Stomach (tissue), 9 donors: ENCODE measurements around the gene ATP2B2. TPM values are rescaled to one million over a fixed set of nuclear protein-coding genes. Genes with fewer than 3 reads are reported as not detected.

Experiments used
- DNase-seq, 2 donors: peaks; one replicate each; pipeline versions ENCODE4 v3.0.0 to v3.0.0-alpha.2; 2013 to 2019
- H3K27ac ChIP-seq, 5 donors: fragments of 200-600 bp in 4 of 5; sonication (generic) in 4 of 5; one replicate each; pipeline ENCODE4 v1.5.1; 2013 to 2019; ENCODE audit warnings: mild to moderate bottlenecking in 1 of 5, moderate library complexity in 1 of 5
- H3K27me3 ChIP-seq, 3 donors: fragments of 200-600 bp; sonication (generic); one replicate each; pipeline ENCODE4 v1.5.1; 2017 to 2019; ENCODE audit warnings: mixed run types in 1 of 3
- H3K36me3 ChIP-seq, 4 donors: fragments of 200-600 bp; sonication (generic); 1 replicate in 3 of 4; 2 replicates in 1 of 4; pipeline ENCODE4 v1.5.1; 2016 to 2019
- H3K4me1 ChIP-seq, 4 donors: fragments of 200-600 bp; sonication (generic); one replicate each; pipeline ENCODE4 v1.5.1; 2016 to 2019
- H3K4me3 ChIP-seq, 4 donors: fragments of 200-600 bp; sonication (generic) in 3 of 4; one replicate each; pipeline ENCODE4 v1.5.1; 2016 to 2019; ENCODE audit warnings: mild to moderate bottlenecking in 1 of 4
- H3K9me3 ChIP-seq, 4 donors: fragments of 200-600 bp; sonication (generic); one replicate each; pipeline ENCODE4 v1.5.1; 2016 to 2019
- CTCF ChIP-seq, 7 experiments: fragments of 450-650 bp in 4 of 7; fragments of 200-600 bp in 3 of 7; sonication (generic) in 3 of 7; IDR thresholded peaks; one replicate each; pipeline ENCODE4 v1.5.1; 2016 to 2019; ENCODE audit warnings: antibody characterized with exemption in 7 of 7, control low read depth in 2 of 7, mild to moderate bottlenecking in 1 of 7
- EP300 ChIP-seq: sonication (generic); formaldehyde crosslinking; IDR thresholded peaks from one replicate; pipeline ENCODE4 v1.6.1; 2017; ENCODE audit warnings: antibody characterized with exemption
- POLR2A ChIP-seq, 4 donors: fragments of 450-650 bp; IDR thresholded peaks; one replicate each; pipeline ENCODE4 v1.6.1; 2016; ENCODE audit warnings: antibody characterized with exemption in 4 of 4, control low read depth in 2 of 4, mild to moderate bottlenecking in 1 of 4, moderate library complexity in 1 of 4
- POLR2AphosphoS5 ChIP-seq, 3 donors: sonication (generic); formaldehyde crosslinking; IDR thresholded peaks; one replicate each; pipeline ENCODE4 v1.6.1; 2016; ENCODE audit warnings: antibody characterized with exemption in 3 of 3
- WGBS, 5 donors: extraction: QIAGEN DNeasy Blood & Tissue Kit in 3 of 5; methylation state at CpG; one replicate each; pipeline versions ENCODE4 v1.1.5 to v1.1.7; 2013 to 2018; 5-methylcytosine and 5-hydroxymethylcytosine counted together
- intact Hi-C: fragments of 100-400 bp; cut with DNase I; formaldehyde crosslinking; loops from one replicate; pipeline ENCODE4 v1.15.1; 2023; ENCODE audit warnings: low total_unique reads
- polyA plus RNA-seq, 3 donors: library from polyadenylated mRNA; stranded (reverse); fragments of 200-250 nt; gene quantifications; one replicate each; pipeline ENCODE4 v1.2.3, GENCODE V29; 2013
- total RNA-seq, 5 donors: library from RNA; depleted of rRNA; stranded (reverse); fragments of >200 nt; gene quantifications; one replicate each; pipeline versions ENCODE4 v1.1.0 to v1.2.3, GENCODE V29; 2014 to 2016
- donor health status: healthy with polysubstance abuse.
- donor health status: Bipolar disorder and iron deficiency.
- donor health status: healthy.

Gene ATP2B2
- total and polyA plus RNA-seq, 8 donors, result 0.03 to 0.37 TPM; not detected in 6

GRCh38 chr3:10337323-10338163 is 167.8 kb downstream of the ATP2B2 start:
- no peak overlapping the region for H3K27ac ChIP-seq
- WGBS, 5 donors, result 64 to 75% (median 72%) methylated on average over 4 to 20 of the region's 20 CpGs
- TF ChIP-seq POLR2AphosphoS5 (IDR thresholded peaks at IDR 0.05) (no peak), EP300 (no peak), POLR2A (IDR thresholded peaks at IDR 0.05) (no peak), CTCF (IDR thresholded peaks at IDR 0.05) (no peak)
- H3K27me3 ChIP-seq, result peaks cover 0 to 25% (median 0%) of the 10 kb centered on the region in 3 donors
- DNase-seq, result no peak
- H3K36me3 ChIP-seq, result no peaks in the 10 kb centered on the region
- intact Hi-C loops, result no loop called here
- H3K9me3 ChIP-seq, result no peaks in the 10 kb centered on the region
- no peak overlapping the region for H3K4me3 ChIP-seq
- H3K4me1 ChIP-seq, result no peaks in the 10 kb centered on the region

- intact Hi-C loops, result no loop called here
- TF ChIP-seq CTCF (IDR thresholded peaks at IDR 0.05) (no peak), POLR2A (IDR thresholded peaks at IDR 0.05) (no peak), POLR2AphosphoS5 (IDR thresholded peaks at IDR 0.05) (no peak), EP300 (no peak)
- H3K36me3 ChIP-seq, result no peaks in the 10 kb centered on the region
- no peaks in the 10 kb centered on the region for H3K9me3 ChIP-seq
- 76 to 83% (median 82%) methylated on average over 11 of the region's 11 CpGs for WGBS, 5 donors
- no peak overlapping the region for H3K4me3 ChIP-seq
- no peaks in the 10 kb centered on the region for H3K4me1 ChIP-seq
- H3K27ac ChIP-seq, result no peak overlapping the region
- no peak for DNase-seq
- peaks cover 0 to 25% (median 0%) of the 10 kb centered on the region in 3 donors for H3K27me3 ChIP-seq
These were observed 168.6 kb downstream of the ATP2B2 start for GRCh38 chr3:10336761-10337160.

- H3K9me3 ChIP-seq, result no peaks in the 10 kb centered on the region
- intact Hi-C loops, result no loop called here
- no peaks in the 10 kb centered on the region for H3K4me1 ChIP-seq
- peaks cover 0 to 29% (median 0%) of the 10 kb centered on the region in 3 donors for H3K27me3 ChIP-seq
- TF ChIP-seq POLR2AphosphoS5 (IDR thresholded peaks at IDR 0.05) (no peak), POLR2A (IDR thresholded peaks at IDR 0.05) (no peak), CTCF (IDR thresholded peaks at IDR 0.05) (no peak), EP300 (no peak)
- H3K4me3 ChIP-seq, result no peak overlapping the region
- 83 to 86% (median 86%) methylated on average over 29 of the region's 29 CpGs for WGBS, 5 donors
- H3K36me3 ChIP-seq, result no peaks in the 10 kb centered on the region
- H3K27ac ChIP-seq, result no peak overlapping the region
- no peak for DNase-seq
These were observed 169.3 kb downstream of the ATP2B2 start for GRCh38 chr3:10335871-10336622.

- Histone ChIP-seq H3K9me3 (no peaks in the 10 kb centered on the region), H3K4me1 (no peaks in the 10 kb centered on the region), H3K27me3 (peaks cover 0 to 37% (median 0%) of the 10 kb centered on the region in 3 donors), H3K27ac (no peak overlapping the region), H3K4me3 (no peak overlapping the region), H3K36me3 (no peaks in the 10 kb centered on the region)
- intact Hi-C loops, result no loop called here
- no peak for TF ChIP-seq CTCF (IDR thresholded peaks at IDR 0.05)
- TF ChIP-seq POLR2A (IDR thresholded peaks at IDR 0.05), result no peak
- TF ChIP-seq EP300, result no peak
- TF ChIP-seq POLR2AphosphoS5 (IDR thresholded peaks at IDR 0.05), result no peak
- DNase-seq, result no peak
- 71 to 84% (median 74%) methylated on average over 3 to 4 of the region's 4 CpGs for WGBS, 5 donors
These were observed 170.1 kb downstream of the ATP2B2 start for GRCh38 chr3:10335190-10335738.
